HG02623 (cell line): Measurements from ENCODE around the gene PGBD5.

Source experiments
- ATAC-seq: cut with Tn5 transposase; IDR thresholded peaks from one replicate; pipeline ENCODE4 v1.9.1; 2021; ENCODE audit warnings: moderate library complexity; ENCODE audit not compliant: unreplicated experiment

PGBD5 gene

GRCh38 chr1:230308039-230308438 lies 118.1 kb downstream of the PGBD5 start:
- ATAC-seq = no peak

- no peak for ATAC-seq
Measured at GRCh38 chr1:230307213-230307612, 118.9 kb downstream of the PGBD5 start.

- no peak for ATAC-seq
Measured at GRCh38 chr1:230306169-230306568, 120.0 kb downstream of the PGBD5 start.

GRCh38 chr1:230303822-230304221 lies 122.3 kb downstream of the PGBD5 start:
- no peak for ATAC-seq

GRCh38 chr1:230303069-230303468 lies 123.1 kb downstream of the PGBD5 start:
- no peak for ATAC-seq

- no peak for ATAC-seq
Measured at GRCh38 chr1:230301822-230302221, 124.3 kb downstream of the PGBD5 start.

GRCh38 chr1:230301322-230301721 lies 124.8 kb downstream of the PGBD5 start:
- no peak for ATAC-seq

GRCh38 chr1:230300322-230301301 lies 125.5 kb downstream of the PGBD5 start:
- ATAC-seq = no peak

- ATAC-seq = no peak
Measured at GRCh38 chr1:230299191-230300006, 126.7 kb downstream of the PGBD5 start.

GRCh38 chr1:230295367-230295766 lies 130.8 kb downstream of the PGBD5 start:
- no peak for ATAC-seq

GRCh38 chr1:230293390-230293700 lies 132.8 kb downstream of the PGBD5 start:
- no peak for ATAC-seq

GRCh38 chr1:230292689-230293389 lies 133.3 kb downstream of the PGBD5 start:
- no peak for ATAC-seq

GRCh38 chr1:230291731-230292620 lies 134.2 kb downstream of the PGBD5 start:
- no peak for ATAC-seq

- ATAC-seq = no peak
Measured at GRCh38 chr1:230289350-230289644, 136.8 kb downstream of the PGBD5 start.

GRCh38 chr1:230288641-230289349 lies 137.3 kb downstream of the PGBD5 start:
- no peak for ATAC-seq

- no peak for ATAC-seq
Measured at GRCh38 chr1:230287674-230288315, 138.3 kb downstream of the PGBD5 start.

- ATAC-seq = no peak
Measured at GRCh38 chr1:230286890-230287269, 139.3 kb downstream of the PGBD5 start.

GRCh38 chr1:230286166-230286889 lies 139.8 kb downstream of the PGBD5 start:
- no peak for ATAC-seq

GRCh38 chr1:230285351-230285750 lies 140.8 kb downstream of the PGBD5 start:
- ATAC-seq = no peak
